Stimulated activated CD4-positive, alpha-beta T cell treated with anti-CD3 and anti-CD28 coated beads, TNF-alpha, amount 100 ng/mL, for 24 hours (primary cell): ENCODE data around the gene PRKCQ.

Source experiments
- DNase-seq, 3 experiments: peaks; one replicate each; pipeline ENCODE4 v3.0.0-alpha.2; 2020; ENCODE audit warnings: low read depth in 3 of 3

PRKCQ gene

DNA sequence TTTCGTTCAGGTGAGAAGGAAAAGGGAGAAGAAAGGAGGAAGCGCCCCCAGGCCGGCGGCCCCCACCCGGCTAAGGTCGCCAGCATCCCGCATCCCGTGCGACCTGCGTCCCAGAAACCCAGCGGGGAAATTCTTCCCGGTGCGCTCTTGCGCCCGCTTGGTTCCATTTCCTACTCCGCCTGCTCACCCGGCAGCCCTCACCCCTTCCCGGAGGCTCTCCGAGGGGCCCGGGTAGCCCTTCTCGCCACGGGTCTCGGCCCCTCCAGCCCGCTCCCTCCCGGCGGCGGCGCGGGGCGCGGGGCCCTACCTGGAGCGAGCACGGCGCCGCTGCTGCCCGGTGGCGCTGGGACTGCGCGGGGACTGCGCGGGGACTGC is at the start of gene PRKCQ:
PRKCQ (minus strand) TSS at position 373 of the 375 bp plus-strand sequence. CDS start 65,141 bp downstream, outside the sequence.
- DNase-seq: no peak

DNA sequence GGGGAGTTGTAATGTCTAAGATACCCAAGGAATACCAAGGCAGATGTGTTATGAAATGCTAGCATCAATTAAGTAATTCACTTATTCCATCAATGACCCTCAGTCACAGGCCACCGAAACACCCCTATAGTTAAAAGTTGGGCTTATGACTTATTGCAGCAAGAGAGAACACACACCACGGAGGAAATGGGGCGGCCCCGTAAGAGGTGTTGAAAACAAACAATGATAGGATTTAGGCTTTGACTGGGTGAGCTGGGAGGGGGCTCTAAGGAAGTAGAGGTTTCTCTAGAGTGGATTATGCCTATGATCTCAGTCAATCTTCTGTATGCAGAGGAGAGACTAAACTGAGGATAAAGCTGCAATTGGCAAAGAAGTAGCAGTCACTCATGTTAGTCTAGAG is 45.4 kb upstream of the PRKCQ start:
- DNase-seq: no peak

DNA sequence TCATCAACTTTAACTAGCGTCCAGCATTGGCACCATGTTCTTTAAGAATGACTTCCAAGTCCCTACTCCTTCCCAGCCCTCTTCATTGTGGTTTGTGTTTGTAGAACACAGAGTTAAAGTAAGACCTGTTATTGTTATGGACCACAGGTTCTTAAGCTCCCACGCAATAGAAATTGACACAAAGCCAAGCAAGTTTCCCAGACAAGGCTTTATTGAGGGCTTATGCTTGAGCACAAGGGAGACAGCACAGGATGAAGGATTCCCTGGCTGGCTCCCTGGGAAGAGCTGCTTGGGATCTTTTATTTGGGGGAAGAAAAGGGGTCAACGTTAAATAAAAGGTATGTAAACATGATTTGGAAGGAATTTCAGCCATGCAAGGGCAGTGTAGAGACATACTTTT is 44.3 kb upstream of the PRKCQ start:
- no peak for DNase-seq

DNA sequence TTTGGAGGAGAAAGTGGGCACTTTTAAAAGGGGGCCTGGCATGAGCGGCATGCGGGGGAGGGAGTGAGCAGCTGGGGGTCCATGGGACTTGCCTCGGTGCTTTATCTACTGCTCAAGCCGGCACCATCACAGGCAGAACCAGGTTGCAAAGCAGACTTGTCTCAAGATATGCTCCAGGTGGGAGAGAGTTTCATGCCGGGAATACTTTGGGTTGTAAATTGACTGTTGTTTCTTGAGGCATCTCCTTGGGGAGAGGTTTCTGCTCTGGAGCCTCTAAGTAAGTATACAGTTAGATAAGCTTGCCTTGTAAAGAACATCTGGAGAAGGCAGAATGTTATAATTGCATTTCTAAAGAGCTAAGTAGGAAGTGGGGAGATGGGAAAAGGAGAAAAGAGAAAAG is 42.8 kb upstream of the PRKCQ start:
- no peak for DNase-seq

DNA sequence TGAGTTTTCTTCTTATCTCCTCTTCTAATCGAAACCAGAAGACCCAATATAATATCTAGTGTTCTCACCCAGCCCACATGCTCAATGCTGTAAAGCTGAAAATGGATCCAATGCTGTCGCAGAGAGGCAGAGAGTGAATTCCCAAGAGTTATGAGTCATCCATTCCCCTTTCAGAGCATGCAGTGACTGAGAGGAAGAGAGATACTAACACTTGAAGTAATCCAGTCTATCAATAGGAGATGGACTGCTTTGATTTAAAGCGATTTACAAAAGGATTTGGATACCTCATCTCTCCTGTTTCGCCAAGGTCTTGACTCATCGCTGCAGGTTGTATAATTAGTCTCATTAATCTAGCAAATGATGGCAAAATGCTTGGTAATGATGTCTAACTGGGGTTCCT is 41.5 kb upstream of the PRKCQ start:
- DNase-seq: no peak

DNA sequence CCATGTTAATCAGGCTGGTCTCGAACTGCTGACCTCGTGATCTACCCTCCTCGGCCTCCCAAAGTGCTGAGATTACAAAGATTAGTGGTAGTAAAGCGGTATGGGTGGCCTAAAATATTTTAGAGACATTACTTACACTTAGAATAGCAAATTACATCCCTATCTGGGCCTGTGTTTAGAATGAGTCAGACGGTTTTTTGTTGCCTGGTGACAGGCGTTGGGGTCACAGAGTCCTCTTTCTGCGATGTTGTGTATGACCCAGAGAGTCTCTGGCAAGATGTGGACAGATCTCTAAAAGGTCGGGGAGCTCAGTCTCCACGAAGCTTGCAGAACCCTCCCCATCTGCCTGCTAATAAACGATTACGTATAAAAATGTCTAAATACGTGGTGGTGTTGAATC is 39.6 kb upstream of the PRKCQ start:
- DNase-seq: no peak

DNA sequence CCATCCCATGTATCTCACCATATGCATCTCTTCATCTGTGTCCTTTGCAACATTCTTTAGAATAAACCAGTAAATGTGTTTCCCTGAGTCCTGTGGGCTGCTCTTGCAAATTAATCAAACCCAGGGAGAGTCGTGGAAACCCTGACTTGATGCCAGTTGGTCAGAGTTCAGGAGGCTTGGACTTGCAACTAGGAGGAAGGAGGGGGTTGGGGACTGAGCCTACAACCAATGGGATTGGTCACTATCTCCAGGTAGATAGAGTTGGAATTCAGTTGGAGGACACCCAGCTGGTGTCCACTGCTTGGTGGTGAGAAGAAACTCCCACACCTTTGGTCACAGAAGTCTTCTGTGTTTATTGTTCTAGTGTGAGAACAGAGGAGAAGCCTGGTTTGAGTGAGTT is 38.3 kb upstream of the PRKCQ start:
- DNase-seq: no peak

DNA sequence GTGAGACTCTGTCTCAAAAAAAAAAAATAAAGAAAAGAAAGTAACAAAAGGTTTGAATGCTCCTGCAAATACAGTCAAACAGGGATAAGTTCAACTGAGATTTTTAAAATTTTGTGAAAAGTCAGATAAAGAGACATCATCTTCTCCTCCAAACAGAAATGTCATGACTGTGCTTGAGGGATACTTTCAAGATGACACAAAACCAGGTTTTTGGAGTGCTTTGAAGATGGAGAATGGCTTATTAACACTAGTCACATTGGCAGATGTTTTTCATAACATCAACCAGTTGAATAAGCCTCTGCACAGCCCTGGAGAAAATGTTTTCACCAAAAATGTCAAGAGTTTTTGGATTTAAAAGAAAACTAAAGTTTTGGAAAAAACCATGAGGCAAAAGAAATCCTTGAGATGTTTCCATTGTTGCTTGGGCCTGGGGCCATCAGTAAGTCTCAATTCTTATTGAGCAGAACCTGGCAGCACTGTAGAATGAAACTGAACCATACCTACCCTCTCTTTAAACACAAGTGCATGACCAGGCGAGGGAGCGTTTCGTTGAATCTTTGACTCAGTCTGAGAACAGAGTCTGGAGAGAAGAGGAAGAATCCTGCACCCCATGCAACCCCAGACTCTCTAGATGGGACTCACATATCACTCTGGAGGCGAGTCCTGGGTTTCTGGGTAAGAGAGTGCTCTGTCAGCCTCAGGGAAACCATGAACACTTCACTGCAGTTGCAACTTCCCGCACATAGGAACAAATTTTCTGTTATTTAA is 37.4 kb upstream of the PRKCQ start:
- DNase-seq: no peak

DNA sequence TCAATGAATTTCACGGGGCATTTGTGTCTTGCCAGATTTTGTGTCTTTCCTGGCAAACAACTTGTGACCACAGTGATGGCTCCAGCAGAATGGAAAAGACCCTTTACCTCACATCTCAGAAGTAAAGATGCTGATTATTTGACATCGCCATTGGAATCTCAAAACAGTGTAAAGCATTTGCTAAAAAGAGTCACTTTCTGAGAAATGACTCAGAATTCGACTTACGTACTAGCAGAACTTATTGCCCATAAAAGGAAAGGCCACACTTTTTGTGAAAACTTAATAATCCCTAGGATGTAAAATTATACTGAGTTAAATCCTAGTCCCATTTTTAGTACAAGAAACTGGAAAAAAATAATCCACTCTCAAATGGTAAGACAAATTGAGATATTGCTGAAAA is 35.9 kb upstream of the PRKCQ start:
- DNase-seq: no peak

DNA sequence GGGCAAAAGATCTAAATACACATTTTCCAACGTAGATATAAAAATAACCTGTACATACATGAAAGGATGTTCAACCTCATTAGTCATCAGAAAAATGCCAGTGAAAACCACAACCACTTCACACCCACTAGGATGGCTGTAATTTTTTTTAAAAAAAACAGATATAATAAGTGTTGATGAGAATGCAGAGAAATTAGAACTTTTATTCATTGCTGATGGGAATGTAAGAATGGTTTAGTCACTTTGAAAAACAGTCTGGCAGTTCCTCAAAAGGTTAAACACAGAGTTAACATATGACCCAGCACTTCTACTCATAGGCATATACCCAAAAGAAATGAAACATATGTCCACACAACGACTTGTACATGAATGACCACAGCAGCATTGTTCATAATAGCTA is 32.3 kb upstream of the PRKCQ start:
- no peak for DNase-seq

DNA sequence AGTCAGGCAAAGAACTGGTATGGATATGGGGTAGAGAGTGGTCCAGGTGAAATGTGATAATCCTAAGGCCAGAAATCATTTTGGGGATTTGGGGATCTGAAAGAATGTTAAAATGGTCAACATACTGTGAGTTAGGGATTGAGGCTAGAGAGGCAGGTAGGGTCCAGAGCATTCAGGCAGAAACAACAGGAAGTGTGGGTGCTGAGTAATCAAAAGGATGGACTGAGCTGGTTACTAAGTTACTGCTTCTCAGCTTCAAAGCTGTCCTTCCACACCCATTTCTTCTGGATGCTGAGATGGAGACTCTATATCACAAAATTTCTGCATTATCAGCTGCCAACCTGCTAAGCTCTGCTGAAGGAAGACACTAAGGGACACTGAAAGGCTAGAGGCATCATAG is 30.6 kb upstream of the PRKCQ start:
- DNase-seq: no peak

DNA sequence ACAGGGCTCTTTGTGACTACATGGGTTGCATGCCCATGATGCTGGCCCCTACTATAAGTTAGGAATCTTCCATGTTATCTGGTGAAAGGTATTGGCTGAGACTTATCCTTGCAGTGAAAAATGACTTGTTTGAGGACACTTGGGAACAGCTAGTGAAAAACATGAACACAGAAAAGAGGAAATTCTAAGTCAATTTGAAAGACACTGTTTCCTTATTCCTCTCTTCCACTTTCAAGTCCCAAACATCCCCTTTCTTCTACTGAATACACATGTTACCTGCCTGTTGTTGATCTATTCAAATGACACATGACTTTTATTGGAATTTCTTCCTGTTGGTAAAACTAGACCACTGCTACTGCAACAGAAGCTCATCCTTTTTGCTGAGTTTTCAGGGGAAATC is 29.5 kb upstream of the PRKCQ start:
- DNase-seq: no peak

DNA sequence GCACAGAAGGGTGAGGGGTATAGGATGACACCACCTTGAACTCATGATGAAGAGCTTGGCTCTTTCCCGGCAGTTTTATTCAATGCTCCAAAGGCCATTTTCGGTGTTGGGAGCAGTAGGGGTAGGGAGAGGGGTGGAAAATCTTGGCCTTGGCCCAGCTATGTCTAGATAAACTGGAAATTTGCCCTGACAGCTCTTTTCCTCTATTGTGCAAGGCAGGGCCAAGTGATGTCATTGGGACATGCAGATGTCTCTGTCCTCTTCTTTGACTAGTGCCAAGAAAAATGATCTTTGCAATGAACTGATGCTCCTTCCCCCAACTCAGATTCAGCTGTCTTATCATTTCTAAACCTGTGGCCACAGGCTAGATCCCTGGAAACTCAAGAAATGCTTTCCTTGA is 27.7 kb upstream of the PRKCQ start:
- DNase-seq: no peak

DNA sequence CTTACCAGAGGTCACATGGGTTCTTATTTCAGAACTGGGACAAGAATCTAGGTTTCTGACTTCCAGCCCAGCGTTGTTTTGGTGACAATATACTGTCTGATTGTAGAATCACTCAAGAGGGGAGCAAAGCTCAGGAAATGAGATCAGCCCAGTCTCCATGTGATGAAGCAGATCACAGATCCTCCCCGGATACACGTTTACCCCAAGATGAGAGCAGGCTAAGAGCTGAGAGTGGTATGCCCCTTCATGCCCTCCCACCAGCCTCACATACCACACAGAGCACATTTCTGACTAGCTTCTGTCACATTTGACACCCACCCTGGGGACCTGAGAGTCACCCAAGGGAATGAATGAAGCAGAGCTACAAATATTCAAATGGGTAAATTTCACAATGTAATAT is 27.1 kb upstream of the PRKCQ start:
- DNase-seq: peak in 2 of 3 experiments; percentile 19 to 40

DNA sequence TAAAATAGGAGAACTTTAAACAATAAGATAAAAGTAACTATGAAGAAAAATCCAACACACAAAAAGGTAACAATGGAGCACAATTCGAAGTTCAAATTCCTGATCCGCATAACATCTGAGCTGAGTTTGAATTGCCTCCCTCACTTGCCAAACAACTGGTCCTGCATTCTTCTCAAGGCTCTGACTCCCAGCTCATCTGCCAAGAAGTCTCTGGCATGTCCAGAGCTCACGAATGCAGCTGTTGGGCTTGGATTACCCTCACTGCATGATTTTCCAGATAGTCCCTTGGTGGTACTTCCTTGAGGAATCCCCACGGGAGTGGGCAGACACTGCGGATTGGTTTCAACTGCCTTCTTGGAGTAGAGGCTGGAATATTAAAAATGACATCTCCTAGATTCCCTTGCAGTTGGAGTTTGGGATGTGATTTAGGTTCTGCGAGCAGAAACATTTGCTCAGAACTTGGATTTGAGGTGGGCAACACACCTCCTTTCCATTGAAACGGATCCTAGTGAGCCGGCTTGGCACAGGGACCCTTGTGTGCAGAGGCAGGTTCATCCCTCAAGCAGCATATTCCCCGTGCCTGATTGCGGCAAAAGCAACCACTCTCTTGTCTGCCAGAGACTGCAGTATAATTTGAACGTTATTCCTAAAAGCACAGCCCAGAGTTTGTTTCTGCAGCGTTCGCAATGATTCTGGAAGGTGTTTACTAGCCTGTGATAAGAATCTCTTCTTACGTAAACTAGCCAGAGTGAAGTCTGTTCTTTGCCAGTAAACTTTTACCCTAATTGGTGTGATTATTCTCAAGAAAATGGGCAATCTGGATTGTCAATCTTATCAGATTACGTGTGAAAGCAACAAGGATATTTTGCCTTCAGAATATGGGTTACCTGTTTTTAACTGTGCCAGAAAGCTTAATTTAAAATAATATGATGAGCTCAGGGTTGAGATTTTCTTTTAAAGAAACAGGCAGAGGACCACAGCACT is 23.4 kb upstream of the PRKCQ start:
- DNase-seq: no peak

DNA sequence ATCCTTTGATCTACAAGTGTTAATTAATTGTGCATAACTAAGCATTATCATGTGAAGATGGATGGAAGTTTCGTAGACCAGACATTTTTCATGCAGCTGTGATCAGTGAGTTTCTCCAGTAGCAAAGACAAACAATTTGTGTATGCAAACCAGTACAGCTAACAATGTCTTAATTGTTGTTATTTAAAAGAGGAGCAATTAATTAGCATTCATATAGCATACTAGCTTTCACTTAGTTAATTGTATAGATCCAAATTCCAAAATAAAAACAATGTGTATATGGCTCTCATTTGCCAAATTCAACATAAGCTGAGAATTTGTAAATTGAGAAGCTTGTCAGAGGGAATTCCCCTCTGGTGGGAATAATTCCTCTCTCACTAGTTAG is 22.6 kb upstream of the PRKCQ start:
- no peak for DNase-seq

DNA sequence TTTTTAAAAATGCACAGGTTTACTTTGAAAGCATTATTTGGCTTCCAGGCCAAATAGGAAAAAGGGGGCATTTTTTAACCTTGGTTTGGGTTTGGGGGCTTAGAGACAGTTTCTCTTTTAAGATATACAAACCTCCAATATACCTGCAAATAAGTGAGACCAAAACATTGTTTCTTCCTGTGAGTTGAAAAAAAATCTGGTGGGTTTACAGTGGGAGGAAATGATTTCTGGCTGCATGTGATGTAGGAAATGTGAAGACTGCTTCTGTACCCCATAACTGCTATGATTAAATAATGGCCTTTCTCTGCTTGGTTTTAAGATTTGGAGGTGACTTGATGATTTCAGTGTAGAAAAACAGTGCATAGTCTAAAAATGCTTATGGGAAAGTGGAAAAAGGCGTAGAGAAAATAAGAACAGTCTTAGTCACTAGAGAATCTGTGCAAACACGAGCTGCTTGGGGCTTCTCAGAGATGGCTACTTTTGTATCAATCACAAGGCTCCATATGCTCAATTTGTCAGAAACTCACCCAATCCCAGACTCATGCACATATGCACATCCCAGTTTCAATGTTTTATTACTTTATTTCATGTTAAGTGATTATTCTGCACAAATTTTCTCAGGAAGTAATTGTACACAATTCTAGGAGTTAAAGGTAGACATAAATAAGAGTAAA is 22.1 kb upstream of the PRKCQ start:
- no peak for DNase-seq

DNA sequence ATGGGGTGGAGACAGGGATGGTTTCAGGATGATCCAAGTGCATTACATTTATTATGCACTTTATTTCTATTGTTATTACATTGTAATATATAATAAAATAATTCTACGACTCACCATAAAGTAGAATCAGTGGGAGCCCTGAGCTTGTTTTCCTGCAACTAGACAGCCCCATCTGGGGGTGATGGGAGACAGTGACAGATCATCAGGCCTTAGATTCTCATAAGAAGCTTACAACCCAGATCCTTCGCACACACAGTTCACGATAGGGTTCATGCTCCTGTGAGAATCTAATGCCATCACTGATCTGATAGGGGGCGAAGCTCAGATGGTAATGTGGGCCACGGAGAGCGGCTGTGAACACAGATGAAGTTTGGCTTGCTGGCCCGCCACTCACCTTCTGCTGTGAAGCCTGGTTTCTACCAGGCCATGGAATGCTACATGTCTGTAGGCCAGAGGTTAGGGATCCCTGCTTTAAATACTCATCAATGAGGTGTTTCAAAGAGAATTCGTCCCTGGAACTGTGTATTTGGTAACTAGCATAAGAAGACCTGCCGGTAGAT is 21.2 kb upstream of the PRKCQ start:
- DNase-seq: no peak

DNA sequence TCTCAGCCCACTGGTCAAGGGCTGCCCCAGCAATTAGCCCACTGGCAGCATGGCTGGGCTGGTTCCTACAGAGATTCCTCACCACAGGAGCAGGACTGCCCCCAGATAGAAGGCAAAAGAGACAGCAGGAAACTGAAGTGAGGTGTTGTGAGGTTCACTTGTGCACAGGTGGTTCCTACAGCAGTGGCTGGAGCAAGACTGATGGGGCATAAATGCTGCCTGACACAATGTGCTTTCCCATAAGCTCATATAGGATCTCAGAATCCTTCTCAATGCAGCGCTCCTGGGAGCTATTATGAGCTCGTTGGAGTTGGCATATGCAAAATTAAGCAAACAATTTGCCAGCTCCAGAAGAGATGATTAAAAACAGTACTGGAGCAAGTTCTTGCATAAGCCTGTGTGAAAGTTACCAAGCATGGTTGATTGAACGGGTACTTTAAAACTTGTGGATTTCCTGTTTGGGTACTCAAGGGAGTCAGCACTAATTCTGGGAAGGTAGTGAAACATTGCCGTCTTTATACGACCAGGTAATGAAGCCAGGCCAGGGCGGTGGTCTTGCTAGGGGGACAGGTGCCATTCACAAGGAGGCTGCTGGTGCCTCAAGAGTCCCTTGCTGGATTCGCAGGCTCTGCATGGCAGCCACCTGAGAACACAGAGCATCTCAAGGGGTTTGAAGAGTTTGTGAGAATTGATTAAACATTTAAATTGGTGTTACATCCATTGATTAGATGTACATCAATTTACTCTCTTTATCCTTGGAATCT is 20.3 kb upstream of the PRKCQ start:
- DNase-seq: no peak

DNA sequence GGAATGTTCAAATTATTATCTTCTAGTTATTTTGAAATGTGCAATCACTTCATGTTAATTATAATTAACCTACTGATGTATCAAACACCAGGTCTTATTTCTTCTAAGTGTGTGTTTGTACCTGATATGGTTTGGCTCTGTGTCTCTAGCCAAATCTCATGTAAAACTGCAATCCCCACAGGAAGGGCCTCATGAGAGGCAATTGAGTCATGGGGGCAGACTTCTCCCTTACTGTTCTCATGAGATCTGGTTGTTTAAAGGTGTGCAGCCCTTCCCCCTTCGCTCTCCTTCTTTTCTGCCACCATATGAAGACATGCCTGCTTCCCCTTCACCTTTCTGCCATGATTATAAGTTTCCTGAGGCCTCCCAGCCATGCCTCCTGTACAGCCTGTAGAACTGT is 18.6 kb upstream of the PRKCQ start:
- DNase-seq: no peak

DNA sequence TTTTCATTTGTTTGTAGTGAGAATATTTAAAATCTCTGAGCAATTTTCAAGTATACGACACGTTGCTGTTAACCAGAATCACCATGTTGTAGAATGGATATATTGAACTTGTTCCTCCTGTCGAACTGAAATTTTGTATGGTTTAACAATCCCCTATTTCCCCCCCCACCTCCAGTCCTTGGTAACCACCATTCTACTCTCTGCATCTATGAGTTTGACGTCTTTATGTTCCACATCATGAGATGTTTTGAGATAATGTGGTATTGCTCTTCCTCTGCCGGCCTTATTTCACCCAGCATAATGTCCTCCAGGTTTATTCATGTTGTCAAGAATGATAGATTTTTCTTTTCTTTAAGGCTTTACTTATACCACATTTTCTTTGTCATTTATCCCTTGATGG is 17.4 kb upstream of the PRKCQ start:
- no peak for DNase-seq
